ENCODE results near the gene SP3.

Gene SP3

GRCh38 chr2:173884025-173884802, 81.0 kb downstream of the SP3 start:
- no peak for DNase-seq

DNA sequence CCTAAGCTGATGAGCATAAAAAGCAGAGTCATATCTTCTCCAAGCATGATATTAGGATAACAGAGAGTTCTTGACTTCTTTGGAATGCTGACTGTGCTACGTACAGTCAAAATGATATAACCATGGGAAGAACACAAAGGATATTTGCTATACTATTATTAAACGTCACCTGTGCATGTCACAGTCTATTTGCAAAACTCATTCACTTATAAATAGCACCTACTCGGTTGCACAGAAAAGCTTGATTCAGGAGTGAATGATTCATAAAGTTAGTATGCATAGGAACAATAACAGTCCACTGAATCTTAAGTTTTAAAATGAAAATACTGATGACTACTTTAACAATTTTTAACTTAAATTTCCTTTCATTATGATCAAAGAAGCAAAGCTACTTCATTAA, 83.3 kb downstream of the SP3 start:
- DNase-seq, result peak; percentile 89

DNA sequence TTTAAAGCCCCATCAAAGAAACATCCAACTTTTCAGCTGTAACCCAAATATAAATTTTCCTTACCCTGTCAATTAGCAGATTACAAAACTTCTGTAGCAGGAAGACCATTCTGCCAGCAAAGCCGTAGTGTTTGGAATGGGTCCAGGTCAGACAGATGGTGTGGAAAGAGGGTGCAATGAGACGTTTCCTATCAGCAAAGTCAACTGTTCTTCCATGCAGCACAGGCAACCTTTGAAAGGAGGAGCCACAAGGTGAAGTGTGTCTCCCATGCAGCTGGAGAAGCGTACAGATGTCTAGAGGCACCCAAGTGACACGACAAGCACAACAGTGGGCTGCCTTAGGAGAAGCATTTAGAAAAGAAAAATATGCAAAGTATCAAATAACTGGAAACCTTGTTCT, 83.7 kb downstream of the SP3 start:
- DNase-seq, result peak; percentile 79

- no peak for DNase-seq
Measured at GRCh38 chr2:173880561-173880960, 84.6 kb downstream of the SP3 start.

GRCh38 chr2:173876833-173877413, 88.2 kb downstream of the SP3 start:
- no peak for DNase-seq

- DNase-seq, result peak; percentile 79
Measured at GRCh38 chr2:173874894-173875237, 90.3 kb downstream of the SP3 start.

DNA sequence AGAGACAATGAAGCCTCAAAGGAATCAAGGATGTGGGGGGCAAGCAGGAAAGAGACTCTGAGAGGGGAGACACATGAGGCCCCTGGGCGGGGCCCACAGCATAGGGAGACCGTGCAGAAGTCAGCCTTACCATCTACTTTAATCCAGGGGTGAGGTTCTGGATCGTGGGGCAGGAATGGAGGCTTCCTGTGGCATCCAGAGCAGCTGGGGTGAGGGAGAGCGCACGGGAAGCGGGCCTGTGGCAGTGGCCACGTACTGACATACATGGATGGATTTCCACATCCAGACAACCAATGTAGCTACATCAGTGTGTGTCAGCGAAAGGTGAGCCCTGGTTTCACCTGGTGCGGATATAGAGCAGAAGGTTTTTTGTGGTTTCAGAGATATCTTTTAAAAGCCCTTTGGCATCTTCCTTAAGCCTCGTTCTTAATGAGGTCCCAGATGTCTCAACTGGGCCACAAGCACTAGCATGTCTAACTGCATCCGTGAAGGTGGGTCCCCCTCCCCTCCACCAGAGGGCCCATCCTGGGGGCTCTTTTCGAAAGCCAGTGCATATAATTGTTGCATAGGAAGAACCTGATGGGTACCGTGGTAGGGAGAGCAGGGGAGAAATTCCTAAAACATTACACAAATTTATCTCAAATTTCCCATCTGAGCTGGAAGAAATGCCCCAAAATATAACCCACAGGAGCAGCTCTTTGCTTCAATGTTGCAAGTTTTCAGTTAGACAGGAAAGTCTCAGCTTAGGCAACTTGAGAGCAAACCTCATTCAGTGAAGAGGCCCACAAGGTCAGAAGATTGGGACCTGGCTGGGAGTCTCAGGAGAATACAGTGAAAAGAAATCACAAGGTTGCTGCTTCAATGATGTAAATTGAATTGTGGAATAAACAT, 90.9 kb downstream of the SP3 start:
- no peak for DNase-seq

DNA sequence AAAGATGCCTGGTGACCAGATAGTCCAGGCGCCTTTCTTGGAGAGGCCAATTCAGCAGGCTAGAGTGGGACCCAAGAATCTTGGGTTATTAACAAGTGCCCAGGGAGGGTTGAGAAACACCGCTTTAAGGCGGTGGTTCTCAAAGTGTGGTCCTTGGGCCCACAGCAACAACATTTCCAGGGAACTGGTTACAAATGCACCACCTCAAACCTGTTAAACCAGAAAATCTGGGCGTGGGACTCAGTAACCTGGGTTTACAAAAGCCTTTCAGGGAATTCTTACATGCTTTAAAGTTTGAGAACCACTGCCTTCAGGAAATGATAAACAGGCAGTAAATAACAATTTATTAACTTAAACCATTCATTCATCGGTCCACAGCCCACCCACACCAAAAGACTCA, 92.5 kb downstream of the SP3 start:
- no peak for DNase-seq

GRCh38 chr2:173869244-173870229, 95.6 kb downstream of the SP3 start:
- DNase-seq, result no peak

DNA sequence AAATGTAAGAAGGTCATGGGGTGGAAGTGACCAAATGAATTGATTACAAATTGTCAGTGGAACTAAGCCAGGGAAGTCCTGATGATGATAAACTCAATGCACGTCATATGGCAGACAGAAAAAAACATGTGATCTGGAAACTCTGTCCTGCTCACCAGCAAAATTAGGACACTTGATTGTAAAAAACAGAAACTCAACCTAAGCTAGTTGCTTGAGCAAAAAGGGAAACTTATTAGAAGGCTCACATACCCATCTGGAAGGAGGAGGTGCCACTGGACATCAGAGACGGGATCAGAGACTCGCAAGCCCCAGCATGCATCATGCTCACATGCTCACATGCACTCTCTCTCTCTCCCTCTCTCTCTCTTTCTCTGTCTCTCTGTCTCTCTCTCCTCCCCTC, 96.8 kb downstream of the SP3 start:
- DNase-seq, result no peak

- no peak for DNase-seq
Measured at GRCh38 chr2:173866874-173867618, 98.1 kb downstream of the SP3 start.

DNA sequence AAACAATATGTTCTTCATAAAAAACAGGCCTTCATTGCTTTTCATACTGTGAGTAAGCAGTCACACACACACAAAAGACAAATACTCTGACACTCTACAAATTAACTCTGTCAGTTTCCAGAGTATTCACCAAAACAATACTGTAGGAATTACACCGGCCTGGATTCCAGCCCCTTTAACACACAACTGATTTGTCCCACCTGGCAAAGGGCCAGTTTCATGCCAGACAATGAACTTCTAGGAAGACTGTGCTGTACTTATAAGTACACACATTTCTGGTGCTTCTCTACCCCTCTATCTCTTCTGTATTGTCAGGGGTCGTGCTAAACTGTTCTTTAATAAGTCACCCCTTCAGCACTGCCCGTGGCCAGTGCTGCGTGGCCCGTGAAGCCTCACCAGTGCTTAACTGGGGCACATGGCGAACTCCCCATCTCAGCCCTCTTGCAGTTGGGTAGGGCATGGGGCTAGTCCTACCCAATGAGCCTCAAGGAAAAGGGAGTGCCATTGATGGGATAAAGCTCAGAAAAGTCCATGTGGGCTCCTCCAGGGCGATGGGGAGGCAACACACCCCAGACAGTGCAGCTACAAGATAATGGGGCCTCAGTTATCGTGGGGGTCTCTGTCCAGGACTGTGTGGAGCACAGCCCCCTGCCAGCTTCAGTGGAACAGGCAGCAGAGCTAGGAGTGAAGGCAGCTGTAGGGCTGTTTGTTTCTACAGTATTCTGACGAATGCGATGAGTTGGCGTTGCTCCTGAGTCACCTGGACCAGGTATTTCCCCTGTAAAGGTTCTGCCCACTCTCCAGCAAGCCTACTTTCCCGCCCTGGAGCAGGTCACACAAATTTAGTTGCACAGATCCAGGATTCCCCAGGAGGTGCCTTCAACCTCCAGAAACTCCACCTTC, 99.0 kb downstream of the SP3 start:
- no peak for DNase-seq

DNA sequence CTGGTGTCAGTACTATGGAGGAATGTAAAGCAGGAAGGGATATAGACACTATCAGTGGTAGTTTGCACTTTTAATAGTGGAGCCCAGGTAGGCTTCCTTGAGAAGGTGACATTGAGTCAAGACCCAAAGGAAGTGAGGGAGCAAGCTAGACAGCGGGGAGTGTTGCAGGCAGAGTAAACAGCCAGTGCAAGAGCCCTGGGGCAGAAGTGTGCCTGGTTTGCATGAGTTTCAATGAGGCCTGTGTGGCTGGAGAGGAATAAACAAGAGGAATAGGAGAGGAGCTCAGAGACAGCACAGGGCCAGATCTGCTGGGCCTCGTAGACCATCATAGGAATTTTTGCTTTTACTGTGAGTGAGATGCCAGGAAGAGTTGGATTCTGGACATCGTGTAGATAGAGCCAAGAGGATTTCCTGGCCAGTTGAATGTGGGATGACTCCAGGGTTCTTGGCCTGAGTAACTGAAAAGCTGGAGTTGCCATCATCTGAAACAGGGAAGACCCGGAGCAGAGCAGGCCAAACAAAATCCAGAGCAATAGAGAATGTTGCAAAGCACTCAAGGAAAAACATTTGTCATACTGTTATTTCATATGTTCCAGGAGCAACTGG, 102.5 kb downstream of the SP3 start:
- DNase-seq, result no peak

GRCh38 chr2:173860566-173860965, 104.6 kb downstream of the SP3 start:
- no peak for DNase-seq

- no peak for DNase-seq
Measured at GRCh38 chr2:173860082-173860481, 105.1 kb downstream of the SP3 start.

DNA sequence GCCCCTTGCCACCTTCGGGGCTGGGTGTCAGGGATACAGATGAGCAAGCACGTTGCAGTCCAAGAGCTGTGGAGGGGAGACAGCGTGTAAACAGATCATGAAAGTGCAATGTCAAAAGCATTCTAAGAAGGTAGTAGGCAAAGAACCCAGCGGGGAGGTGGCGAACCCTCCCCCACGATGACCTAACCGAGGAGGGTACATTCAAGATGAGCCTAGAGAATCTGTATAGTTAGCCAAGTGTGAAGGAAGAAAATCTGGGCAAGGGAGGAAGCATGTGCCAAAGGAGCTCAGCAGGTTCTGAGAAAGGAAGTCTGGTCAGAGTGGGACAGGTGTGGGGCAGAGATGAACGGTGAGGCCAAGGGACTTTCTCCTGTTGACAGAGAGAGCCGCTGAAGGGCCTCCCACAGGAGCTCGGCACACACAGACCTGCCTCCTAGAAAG, 106.9 kb downstream of the SP3 start:
- peak; percentile 80 for DNase-seq

Measured in kidney glomerular epithelial cell (primary cell).